OCI-LY7 (cell line): ENCODE results near the gene SMOC2. TPM values are rescaled to one million over a fixed set of nuclear protein-coding genes. Genes with fewer than 3 reads are reported as not detected.

Experiments
- BruUV-seq: library from RNA; stranded (reverse); fragments of 400-500 nt; replicated peaks from 2 replicates; lab custom pipeline; 2021; lab: Mats Ljungman, UMichigan
- CTCF ChIA-PET: fragments of 300-600 bp; sonication (Branson Sonifier 250); formaldehyde crosslinking; loops from one replicate; lab custom pipeline; 2022; ENCODE audit warnings: antibody characterized with exemption; ENCODE audit not compliant: unreplicated experiment; lab: Charles Lee
- POLR2A ChIA-PET: fragments of 300-600 bp; sonication (Branson Sonifier 250); formaldehyde crosslinking; loops from one replicate; lab custom pipeline; 2022; ENCODE audit warnings: antibody characterized with exemption; lab: Charles Lee
- DNase-seq: peaks from one replicate; pipeline ENCODE4 v3.0.0-alpha.2; 2015; ENCODE audit warnings: low spot score
- H2AFZ ChIP-seq: fragments of 200-600 bp; sonication (generic), shearing (Covaris generic); 2 replicates; pipeline ENCODE4 v1.6.1; 2014; ENCODE audit warnings: mild to moderate bottlenecking, antibody characterized with exemption, low read length, moderate library complexity
- H3K27ac ChIP-seq: fragments of 200-600 bp; sonication (generic); 2 replicates; pipeline ENCODE4 v1.5.1; 2014; ENCODE audit warnings: mixed run types, low read depth, mild to moderate bottlenecking, moderate library complexity, low read length, inconsistent platforms; ENCODE audit not compliant: poor library complexity, severe bottlenecking
- H3K36me3 ChIP-seq: fragments of 200-600 bp; sonication (generic); 2 replicates; pipeline ENCODE4 v1.6.1; 2014; ENCODE audit warnings: mild to moderate bottlenecking, antibody characterized with exemption, low read length, moderate library complexity, mixed read lengths; ENCODE audit not compliant: insufficient read depth
- H3K4me1 ChIP-seq: fragments of 200-600 bp; sonication (generic); 2 replicates; pipeline ENCODE4 v1.5.1; 2014; ENCODE audit warnings: mild to moderate bottlenecking, low read length; ENCODE audit not compliant: insufficient read depth, poor library complexity, severe bottlenecking
- H3K4me2 ChIP-seq: fragments of 200-600 bp; sonication (generic); 2 replicates; pipeline ENCODE4 v1.6.1; 2014; ENCODE audit warnings: mild to moderate bottlenecking, low read length
- H3K4me3 ChIP-seq: fragments of 200-600 bp; sonication (generic); 2 replicates; pipeline ENCODE4 v1.5.1; 2014; ENCODE audit warnings: mild to moderate bottlenecking, low read depth, low read length; ENCODE audit not compliant: poor library complexity, severe bottlenecking
- H3K79me2 ChIP-seq: fragments of 200-600 bp; sonication (generic); 2 replicates; pipeline ENCODE4 v1.6.1; 2016; ENCODE audit warnings: low read depth, mild to moderate bottlenecking, low read length, moderate library complexity, mixed read lengths; ENCODE audit not compliant: insufficient read depth
- H3K9me2 ChIP-seq: fragments of 200-600 bp; sonication (generic); 2 replicates; pipeline ENCODE4 v1.6.1; 2016; ENCODE audit warnings: mild to moderate bottlenecking, low read length, mixed read lengths; ENCODE audit not compliant: insufficient read depth
- H3K9me3 ChIP-seq: fragments of 200-600 bp; sonication (generic); 2 replicates; pipeline ENCODE4 v1.6.1; 2014; ENCODE audit warnings: mild to moderate bottlenecking, mixed run types, low read length, mixed read lengths
- H4K20me1 ChIP-seq: fragments of 200-600 bp; sonication (generic); 2 replicates; pipeline ENCODE4 v1.6.1; 2014; ENCODE audit warnings: mild to moderate bottlenecking, antibody characterized with exemption, low read length, moderate library complexity, mixed read lengths; ENCODE audit not compliant: insufficient read depth
- EZH2phosphoT487 ChIP-seq: fragments of 200-600 bp; sonication (generic); IDR thresholded peaks from 2 replicates; pipeline ENCODE4 v1.6.1; 2018; ENCODE audit warnings: low read depth, borderline replicate concordance, mild to moderate bottlenecking, mixed run types, antibody characterized with exemption, low read length, moderate library complexity, mixed read lengths
- intact Hi-C: fragments of 100-400 bp; cut with micrococcal nuclease; formaldehyde crosslinking; loops from one replicate; pipeline ENCODE4 v1.10.0; 2022; ENCODE audit not compliant: unreplicated experiment
- total RNA-seq, 2 experiments: library from RNA; depleted of rRNA in 1 of 2; stranded (reverse); fragments of >200 nt in 1 of 2; shearing (Covaris generic) in 1 of 2; gene quantifications; 2 replicates each; pipeline ENCODE4 v1.2.3, GENCODE V29; 2014 to 2022
- TF ChIP-seq, protein P1 (sequence below): fragments of 200-600 bp; sonication (generic); conservative IDR thresholded peaks from 2 replicates; pipeline ENCODE4 v1.5.1; 2014; ENCODE audit warnings: mild to moderate bottlenecking, antibody characterized with exemption, low read length, moderate library complexity, mixed read lengths

The SMOC2 gene
- total RNA-seq, 2 experiments from 2014 or later, result not detected

DNA sequence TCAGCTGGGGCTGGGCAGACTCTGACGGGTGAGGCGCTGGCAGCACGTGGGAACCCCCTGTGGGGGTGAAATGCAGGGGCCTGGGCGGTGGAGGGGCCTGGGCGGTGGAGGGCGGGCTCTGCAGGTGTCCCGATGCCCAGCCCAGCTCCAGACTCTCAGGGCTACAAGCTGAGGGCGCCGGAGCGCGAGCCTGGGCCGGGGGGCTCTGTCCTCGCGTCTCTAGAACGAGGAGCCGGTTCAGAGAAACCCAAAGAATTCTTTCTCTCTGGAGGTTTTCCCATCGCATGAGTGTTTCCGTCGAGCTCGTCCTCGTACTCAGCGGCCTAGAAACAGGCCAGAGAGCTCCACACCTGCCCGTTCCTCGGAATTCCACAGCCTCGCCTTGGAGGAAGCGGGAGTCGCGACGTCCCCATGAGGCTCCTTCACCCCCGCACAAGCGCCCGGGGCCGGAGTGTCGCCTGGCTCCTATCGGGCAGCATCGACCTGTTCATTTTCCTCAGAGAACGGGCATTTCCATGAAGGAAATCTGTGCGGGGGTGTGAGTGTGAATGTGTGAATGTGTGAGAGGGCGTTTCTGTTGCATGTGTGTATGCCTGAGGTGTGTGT lies 76.9 kb downstream of the SMOC2 start:
- 0 out of 2 replicates have a peak, but pooled peaks cover 3% of the 10 kb centered on the region for H3K9me3 ChIP-seq
- BruUV-seq, result no TSS peak
- H3K4me2 ChIP-seq, result no peak overlapping the region
- CTCF ChIA-PET, result no interaction called here
- H3K4me1 ChIP-seq, result no peaks in the 10 kb centered on the region
- intact Hi-C loops, result no loop called here
- H3K79me2 ChIP-seq, result no peaks in the 10 kb centered on the region
- H3K36me3 ChIP-seq, result no peaks in the 10 kb centered on the region
- H3K4me3 ChIP-seq, result no peak overlapping the region
- no peaks in the 10 kb centered on the region for H4K20me1 ChIP-seq
- no peaks in the 10 kb centered on the region for H3K9me2 ChIP-seq
- TF ChIP-seq, protein P1, sequence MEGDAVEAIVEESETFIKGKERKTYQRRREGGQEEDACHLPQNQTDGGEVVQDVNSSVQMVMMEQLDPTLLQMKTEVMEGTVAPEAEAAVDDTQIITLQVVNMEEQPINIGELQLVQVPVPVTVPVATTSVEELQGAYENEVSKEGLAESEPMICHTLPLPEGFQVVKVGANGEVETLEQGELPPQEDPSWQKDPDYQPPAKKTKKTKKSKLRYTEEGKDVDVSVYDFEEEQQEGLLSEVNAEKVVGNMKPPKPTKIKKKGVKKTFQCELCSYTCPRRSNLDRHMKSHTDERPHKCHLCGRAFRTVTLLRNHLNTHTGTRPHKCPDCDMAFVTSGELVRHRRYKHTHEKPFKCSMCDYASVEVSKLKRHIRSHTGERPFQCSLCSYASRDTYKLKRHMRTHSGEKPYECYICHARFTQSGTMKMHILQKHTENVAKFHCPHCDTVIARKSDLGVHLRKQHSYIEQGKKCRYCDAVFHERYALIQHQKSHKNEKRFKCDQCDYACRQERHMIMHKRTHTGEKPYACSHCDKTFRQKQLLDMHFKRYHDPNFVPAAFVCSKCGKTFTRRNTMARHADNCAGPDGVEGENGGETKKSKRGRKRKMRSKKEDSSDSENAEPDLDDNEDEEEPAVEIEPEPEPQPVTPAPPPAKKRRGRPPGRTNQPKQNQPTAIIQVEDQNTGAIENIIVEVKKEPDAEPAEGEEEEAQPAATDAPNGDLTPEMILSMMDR, result no peak
- TF ChIP-seq EZH2phosphoT487, result no peak
- DNase-seq, result no peak
- no peak overlapping the region for H3K27ac ChIP-seq
- POLR2A ChIA-PET, result no interaction called here
- H2AFZ ChIP-seq, result no peak overlapping the region

DNA sequence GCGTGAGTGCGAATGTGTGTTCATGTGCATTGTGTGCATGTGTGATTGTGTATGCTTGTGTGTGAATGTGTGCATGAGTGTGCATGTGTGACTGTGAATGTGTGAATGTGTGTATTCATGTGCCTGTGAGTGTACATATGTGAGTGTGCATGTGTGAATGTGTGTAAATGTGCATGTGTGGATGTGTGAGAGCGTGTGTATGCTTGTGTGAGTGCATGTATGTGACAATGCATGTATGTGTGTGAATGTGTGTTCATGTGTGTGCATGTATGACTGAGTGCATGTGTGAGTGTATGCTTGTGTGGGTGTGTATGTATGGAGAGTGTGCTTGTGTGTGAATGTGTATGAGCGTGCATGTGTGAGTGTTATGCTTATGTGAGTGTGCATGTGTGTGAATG lies 77.4 kb downstream of the SMOC2 start:
- Histone ChIP-seq H3K79me2 (no peaks in the 10 kb centered on the region), H3K4me1 (no peaks in the 10 kb centered on the region), H2AFZ (no peak overlapping the region), H4K20me1 (no peaks in the 10 kb centered on the region), H3K9me3 (0 out of 2 replicates have a peak, but pooled peaks cover 3% of the 10 kb centered on the region), H3K9me2 (no peaks in the 10 kb centered on the region), H3K36me3 (no peaks in the 10 kb centered on the region), H3K4me3 (no peak overlapping the region), H3K4me2 (no peak overlapping the region), H3K27ac (no peak overlapping the region)
- intact Hi-C loops, result no loop called here
- DNase-seq, result no peak
- no TSS peak for BruUV-seq
- POLR2A ChIA-PET, result no interaction called here
- TF ChIP-seq, protein P1, result no peak
- TF ChIP-seq EZH2phosphoT487, result no peak
- CTCF ChIA-PET, result no interaction called here

DNA sequence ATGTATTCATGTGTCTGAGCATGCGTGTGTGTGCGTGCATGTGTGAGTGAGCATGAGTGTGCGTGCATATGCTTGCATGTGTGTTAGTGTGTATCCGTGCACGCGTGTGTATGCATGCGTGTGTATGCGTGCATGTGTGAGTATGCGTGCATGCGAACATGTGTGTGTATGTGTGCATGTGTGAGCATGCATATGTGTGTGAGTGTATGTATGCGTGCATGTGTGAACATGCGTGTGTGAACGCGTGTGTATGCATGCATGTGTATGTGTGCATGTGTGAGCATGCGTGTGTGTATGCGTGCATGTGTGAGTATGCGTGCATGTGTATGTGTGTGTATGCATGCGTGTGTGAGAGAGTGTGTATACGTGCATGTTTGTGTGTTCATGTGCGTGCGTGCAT lies 77.9 kb downstream of the SMOC2 start:
- Histone ChIP-seq H3K4me2 (no peak overlapping the region), H3K9me2 (no peaks in the 10 kb centered on the region), H3K4me1 (no peaks in the 10 kb centered on the region), H3K36me3 (no peaks in the 10 kb centered on the region), H4K20me1 (no peaks in the 10 kb centered on the region), H3K79me2 (no peaks in the 10 kb centered on the region), H3K4me3 (no peak overlapping the region), H3K27ac (no peak overlapping the region), H3K9me3 (0 out of 2 replicates have a peak, but pooled peaks cover 3% of the 10 kb centered on the region), H2AFZ (no peak overlapping the region)
- DNase-seq, result no peak
- BruUV-seq, result no TSS peak
- CTCF ChIA-PET, result no interaction called here
- intact Hi-C loops, result no loop called here
- POLR2A ChIA-PET, result no interaction called here
- no peak for TF ChIP-seq EZH2phosphoT487
- TF ChIP-seq, protein P1, result no peak
